Measurements from ENCODE around the gene HSD17B12. TPM values are rescaled to one million over a fixed set of nuclear protein-coding genes. Genes with fewer than 3 reads are reported as not detected.
A peak's percentile ranks its signal among the peaks of the same experiment; 100 is the strongest.

Gene HSD17B12
- total and polyA plus RNA-seq, 2 of the 13 experiments (the other 11 are each of a cell fraction or from before 2014, with no cell fraction given), result 50.3 to 117 TPM

- TF ChIP-seq AGO1 (IDR thresholded peaks at IDR 0.05; ENCODE audit: low read depth, low read length, poor library complexity, severe bottlenecking) (no peak), PHF5A (CRISPR knock-in tag; IDR thresholded peaks at IDR 0.05; ENCODE audit: low read depth, unreplicated experiment) (no peak), IKZF1 (IDR thresholded peaks at IDR 0.05) (no peak)
Observed at GRCh38 chr11:43737201-43737590, 56.7 kb downstream of the HSD17B12 start (continued).

- intact Hi-C loops (cut with micrococcal nuclease; ENCODE audit: unreplicated experiment), result no loop called here
Observed at GRCh38 chr11:43738600-43739409, 58.3 kb downstream of the HSD17B12 start.

More at GRCh38 chr11:43738600-43739409, 58.3 kb downstream of the HSD17B12 start:
- no peak overlapping the region for H2AFZ ChIP-seq (ENCODE audit: low read length)
- no peaks in the 10 kb centered on the region for H3K27me3 ChIP-seq (ENCODE audit: control insufficient read depth in 1 of 2, insufficient read depth in 2 of 2, low read length in 2 of 2)
- no peak overlapping the region for H3K9ac ChIP-seq (ENCODE audit: insufficient read depth, low read depth, low read length)
- H4K20me1 ChIP-seq (ENCODE audit: insufficient read depth, low read length), result peaks cover 31% of the 10 kb centered on the region; the same call in 1 of the 2 replicates
- H3K79me2 ChIP-seq (ENCODE audit: insufficient read depth, low read length), result peaks cover 71% of the 10 kb centered on the region
- POLR2A ChIA-PET, result no interaction called here
- CTCF ChIA-PET (ENCODE audit: low intra/inter-chr PET ratio, low total read pairs), result no interaction called here
- peaks cover 37% of the 10 kb centered on the region for H3K4me1 ChIP-seq (ENCODE audit: insufficient read depth, low read length)
- peaks cover 4 to 19% of the 10 kb centered on the region in 2 experiments; a peak in 4 of 5 replicates for H3K36me3 ChIP-seq (replicated peaks in 1 of 2; ENCODE audit: control insufficient read depth in 1 of 2, insufficient read depth in 2 of 2, low read length in 2 of 2)
- no peaks in the 10 kb centered on the region for H3K9me3 ChIP-seq (ENCODE audit: low read length)
- H3K27ac ChIP-seq (ENCODE audit: extremely low read length, insufficient read depth, low read length), result peak overlapping the region; percentile 7
- DNase-seq (ENCODE audit: low spot score), result peak; percentile 3
- TF ChIP-seq SIX1 (CRISPR knock-in tag; IDR thresholded peaks at IDR 0.05; ENCODE audit: borderline replicate concordance), result peak; percentile 95
- TF ChIP-seq, protein P1, sequence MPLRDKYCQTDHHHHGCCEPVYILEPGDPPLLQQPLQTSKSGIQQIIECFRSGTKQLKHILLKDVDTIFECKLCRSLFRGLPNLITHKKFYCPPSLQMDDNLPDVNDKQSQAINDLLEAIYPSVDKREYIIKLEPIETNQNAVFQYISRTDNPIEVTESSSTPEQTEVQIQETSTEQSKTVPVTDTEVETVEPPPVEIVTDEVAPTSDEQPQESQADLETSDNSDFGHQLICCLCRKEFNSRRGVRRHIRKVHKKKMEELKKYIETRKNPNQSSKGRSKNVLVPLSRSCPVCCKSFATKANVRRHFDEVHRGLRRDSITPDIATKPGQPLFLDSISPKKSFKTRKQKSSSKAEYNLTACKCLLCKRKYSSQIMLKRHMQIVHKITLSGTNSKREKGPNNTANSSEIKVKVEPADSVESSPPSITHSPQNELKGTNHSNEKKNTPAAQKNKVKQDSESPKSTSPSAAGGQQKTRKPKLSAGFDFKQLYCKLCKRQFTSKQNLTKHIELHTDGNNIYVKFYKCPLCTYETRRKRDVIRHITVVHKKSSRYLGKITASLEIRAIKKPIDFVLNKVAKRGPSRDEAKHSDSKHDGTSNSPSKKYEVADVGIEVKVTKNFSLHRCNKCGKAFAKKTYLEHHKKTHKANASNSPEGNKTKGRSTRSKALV (CRISPR knock-in tag; IDR thresholded peaks at IDR 0.05), result no peak
- TF ChIP-seq NAIF1 (CRISPR knock-in tag; IDR thresholded peaks at IDR 0.05; ENCODE audit: borderline replicate concordance), result 0 out of 2 replicates have a peak, but pooled peaks have one; percentile 32
- TF ChIP-seq SIX4 (CRISPR knock-in tag; IDR thresholded peaks at IDR 0.05), result peak; percentile 94
- FAIRE-seq, result no peak
- no peak overlapping the region for H3K4me3 ChIP-seq (replicated peaks in 1 of 3; ENCODE audit: insufficient read depth in 1 of 3, low read depth in 2 of 3, low read length in 3 of 3)
- BruUV-seq (replicated peaks), result no TSS peak
- peak; percentile 61 for ATAC-seq
- in situ Hi-C loops (cut with HindIII; ENCODE audit: extremely low pct_ligation_motif_present, low pct_unique_long_range_greater_than_20kb), result no loop called here
- no peak overlapping the region for H3K4me2 ChIP-seq (ENCODE audit: low read depth, low read length)
- 79% methylated on average over 6 of the region's 6 CpGs for WGBS (ENCODE audit: low lambda C conversion rate)
